ENCODE measurements around the gene XPO4.

The XPO4 gene

GRCh38 chr13:20826301-20826700 lies 76.2 kb downstream of the XPO4 start:
- no peak overlapping the region for H3K4me3 ChIP-seq (ENCODE audit: low read depth in 1 of 2, low read length in 2 of 2)
- no peaks in the 10 kb centered on the region for H3K36me3 ChIP-seq (ENCODE audit: control insufficient read depth in 1 of 2, insufficient read depth in 2 of 2, low read length in 2 of 2)
- peaks cover 0 to 41% of the 10 kb centered on the region in 2 donors for H3K4me1 ChIP-seq (ENCODE audit: control insufficient read depth in 1 of 2, insufficient read depth in 2 of 2, low read length in 2 of 2)
- H3K27me3 ChIP-seq (ENCODE audit: low read depth, low read length): no peaks in the 10 kb centered on the region
- no peaks in the 10 kb centered on the region for H3K9me3 ChIP-seq (ENCODE audit: control insufficient read depth in 1 of 2, low read length in 2 of 2)
- no peak overlapping the region for H3K27ac ChIP-seq (ENCODE audit: low read length)

- Histone ChIP-seq H3K27me3 (ENCODE audit: low read depth, low read length) (no peaks in the 10 kb centered on the region), H3K36me3 (ENCODE audit: control insufficient read depth in 1 of 2, insufficient read depth in 2 of 2, low read length in 2 of 2) (no peaks in the 10 kb centered on the region), H3K4me3 (ENCODE audit: low read depth in 1 of 2, low read length in 2 of 2) (no peak overlapping the region), H3K27ac (ENCODE audit: low read length) (peak overlapping the region; percentile 32), H3K4me1 (ENCODE audit: control insufficient read depth in 1 of 2, insufficient read depth in 2 of 2, low read length in 2 of 2) (peaks cover 0 to 47% of the 10 kb centered on the region in 2 donors), H3K9me3 (ENCODE audit: control insufficient read depth in 1 of 2, low read length in 2 of 2) (no peaks in the 10 kb centered on the region)
Measured at GRCh38 chr13:20825477-20825875, 77.1 kb downstream of the XPO4 start.

- Histone ChIP-seq H3K27ac (ENCODE audit: low read length) (peak overlapping the region; percentile 32), H3K36me3 (ENCODE audit: control insufficient read depth in 1 of 2, insufficient read depth in 2 of 2, low read length in 2 of 2) (no peaks in the 10 kb centered on the region), H3K4me3 (ENCODE audit: low read depth in 1 of 2, low read length in 2 of 2) (no peak overlapping the region), H3K27me3 (ENCODE audit: low read depth, low read length) (no peaks in the 10 kb centered on the region), H3K4me1 (ENCODE audit: control insufficient read depth in 1 of 2, insufficient read depth in 2 of 2, low read length in 2 of 2) (peaks cover 0 to 46% of the 10 kb centered on the region in 2 donors), H3K9me3 (ENCODE audit: control insufficient read depth in 1 of 2, low read length in 2 of 2) (no peaks in the 10 kb centered on the region)
Measured at GRCh38 chr13:20824762-20825476, 77.6 kb downstream of the XPO4 start.

GRCh38 chr13:20823071-20823470 lies 79.5 kb downstream of the XPO4 start:
- no peaks in the 10 kb centered on the region for H3K36me3 ChIP-seq (ENCODE audit: control insufficient read depth in 1 of 2, insufficient read depth in 2 of 2, low read length in 2 of 2)
- no peaks in the 10 kb centered on the region for H3K27me3 ChIP-seq (ENCODE audit: low read depth, low read length)
- H3K4me3 ChIP-seq (ENCODE audit: low read depth in 1 of 2, low read length in 2 of 2): no peak overlapping the region
- no peaks in the 10 kb centered on the region for H3K9me3 ChIP-seq (ENCODE audit: control insufficient read depth in 1 of 2, low read length in 2 of 2)
- H3K27ac ChIP-seq (ENCODE audit: low read length): no peak overlapping the region
- H3K4me1 ChIP-seq (ENCODE audit: control insufficient read depth in 1 of 2, insufficient read depth in 2 of 2, low read length in 2 of 2): peaks cover 0 to 45% of the 10 kb centered on the region in 2 donors

GRCh38 chr13:20822406-20822805 lies 80.1 kb downstream of the XPO4 start:
- Histone ChIP-seq H3K4me1 (ENCODE audit: control insufficient read depth in 1 of 2, insufficient read depth in 2 of 2, low read length in 2 of 2) (peaks cover 0 to 43% of the 10 kb centered on the region in 2 donors), H3K27me3 (ENCODE audit: low read depth, low read length) (no peaks in the 10 kb centered on the region), H3K4me3 (ENCODE audit: low read depth in 1 of 2, low read length in 2 of 2) (no peak overlapping the region), H3K36me3 (ENCODE audit: control insufficient read depth in 1 of 2, insufficient read depth in 2 of 2, low read length in 2 of 2) (no peaks in the 10 kb centered on the region), H3K9me3 (ENCODE audit: control insufficient read depth in 1 of 2, low read length in 2 of 2) (no peaks in the 10 kb centered on the region), H3K27ac (ENCODE audit: low read length) (no peak overlapping the region)

- H3K27ac ChIP-seq (ENCODE audit: low read length): no peak overlapping the region
- H3K27me3 ChIP-seq (ENCODE audit: low read depth, low read length): no peaks in the 10 kb centered on the region
- peaks cover under 1 to 45% of the 10 kb centered on the region in 2 donors for H3K4me1 ChIP-seq (ENCODE audit: control insufficient read depth in 1 of 2, insufficient read depth in 2 of 2, low read length in 2 of 2)
- H3K36me3 ChIP-seq (ENCODE audit: control insufficient read depth in 1 of 2, insufficient read depth in 2 of 2, low read length in 2 of 2): no peaks in the 10 kb centered on the region
- no peaks in the 10 kb centered on the region for H3K9me3 ChIP-seq (ENCODE audit: control insufficient read depth in 1 of 2, low read length in 2 of 2)
- H3K4me3 ChIP-seq (ENCODE audit: low read depth in 1 of 2, low read length in 2 of 2): no peak overlapping the region
Measured at GRCh38 chr13:20819715-20820114, 82.8 kb downstream of the XPO4 start.

- H3K4me1 ChIP-seq (ENCODE audit: control insufficient read depth in 1 of 2, insufficient read depth in 2 of 2, low read length in 2 of 2): peaks cover 6 to 29% of the 10 kb centered on the region in 2 donors
- H3K27ac ChIP-seq (ENCODE audit: low read length): no peak overlapping the region
Measured at GRCh38 chr13:20815464-20815863, 87.1 kb downstream of the XPO4 start.

GRCh38 chr13:20814224-20814910 lies 88.2 kb downstream of the XPO4 start:
- H3K9me3 ChIP-seq (ENCODE audit: control insufficient read depth in 1 of 2, low read length in 2 of 2): no peaks in the 10 kb centered on the region
- peak overlapping the region; percentile 67 for H3K27ac ChIP-seq (ENCODE audit: low read length)
- peaks cover 0 to 1% of the 10 kb centered on the region in 2 donors for H3K36me3 ChIP-seq (ENCODE audit: control insufficient read depth in 1 of 2, insufficient read depth in 2 of 2, low read length in 2 of 2)
- H3K27me3 ChIP-seq (ENCODE audit: low read depth, low read length): no peaks in the 10 kb centered on the region
- H3K4me1 ChIP-seq (ENCODE audit: control insufficient read depth in 1 of 2, insufficient read depth in 2 of 2, low read length in 2 of 2): peaks cover 6 to 25% of the 10 kb centered on the region in 2 donors
- H3K4me3 ChIP-seq (ENCODE audit: low read depth in 1 of 2, low read length in 2 of 2): no peak overlapping the region

More at GRCh38 chr13:20815464-20815863, 87.1 kb downstream of the XPO4 start:
- Histone ChIP-seq H3K4me3 (ENCODE audit: low read depth in 1 of 2, low read length in 2 of 2) (no peak overlapping the region), H3K27me3 (ENCODE audit: low read depth, low read length) (no peaks in the 10 kb centered on the region), H3K9me3 (ENCODE audit: control insufficient read depth in 1 of 2, low read length in 2 of 2) (no peaks in the 10 kb centered on the region), H3K36me3 (ENCODE audit: control insufficient read depth in 1 of 2, insufficient read depth in 2 of 2, low read length in 2 of 2) (no peaks in the 10 kb centered on the region)

- no peak overlapping the region for H3K27ac ChIP-seq (ENCODE audit: low read length)
- H3K4me1 ChIP-seq (ENCODE audit: control insufficient read depth in 1 of 2, insufficient read depth in 2 of 2, low read length in 2 of 2): peaks cover 6 to 21% of the 10 kb centered on the region in 2 donors
- H3K36me3 ChIP-seq (ENCODE audit: control insufficient read depth in 1 of 2, insufficient read depth in 2 of 2, low read length in 2 of 2): peaks cover 12 to 13% of the 10 kb centered on the region in 2 donors
- no peak overlapping the region for H3K4me3 ChIP-seq (ENCODE audit: low read depth in 1 of 2, low read length in 2 of 2)
- H3K27me3 ChIP-seq (ENCODE audit: low read depth, low read length): no peaks in the 10 kb centered on the region
- H3K9me3 ChIP-seq (ENCODE audit: control insufficient read depth in 1 of 2, low read length in 2 of 2): no peaks in the 10 kb centered on the region
Measured at GRCh38 chr13:20812890-20813289, 89.7 kb downstream of the XPO4 start.

GRCh38 chr13:20810808-20811207 lies 91.7 kb downstream of the XPO4 start:
- Histone ChIP-seq H3K27ac (ENCODE audit: low read length) (no peak overlapping the region), H3K36me3 (ENCODE audit: control insufficient read depth in 1 of 2, insufficient read depth in 2 of 2, low read length in 2 of 2) (peaks cover 22 to 25% of the 10 kb centered on the region in 2 donors), H3K4me1 (ENCODE audit: control insufficient read depth in 1 of 2, insufficient read depth in 2 of 2, low read length in 2 of 2) (peaks cover 3 to 6% of the 10 kb centered on the region in 2 donors), H3K4me3 (ENCODE audit: low read depth in 1 of 2, low read length in 2 of 2) (no peak overlapping the region), H3K9me3 (ENCODE audit: control insufficient read depth in 1 of 2, low read length in 2 of 2) (no peaks in the 10 kb centered on the region), H3K27me3 (ENCODE audit: low read depth, low read length) (no peaks in the 10 kb centered on the region)

- H3K27me3 ChIP-seq (ENCODE audit: low read depth, low read length): no peaks in the 10 kb centered on the region
- H3K4me3 ChIP-seq (ENCODE audit: low read depth in 1 of 2, low read length in 2 of 2): no peak overlapping the region
- no peak overlapping the region for H3K27ac ChIP-seq (ENCODE audit: low read length)
- H3K9me3 ChIP-seq (ENCODE audit: control insufficient read depth in 1 of 2, low read length in 2 of 2): no peaks in the 10 kb centered on the region
- peaks cover 22 to 25% of the 10 kb centered on the region in 2 donors for H3K36me3 ChIP-seq (ENCODE audit: control insufficient read depth in 1 of 2, insufficient read depth in 2 of 2, low read length in 2 of 2)
- H3K4me1 ChIP-seq (ENCODE audit: control insufficient read depth in 1 of 2, insufficient read depth in 2 of 2, low read length in 2 of 2): no peaks in the 10 kb centered on the region
Measured at GRCh38 chr13:20808874-20809273, 93.7 kb downstream of the XPO4 start.
